K562 (cell line): Measurements from ENCODE around the gene BRCA1. TPM values are rescaled to one million over a fixed set of nuclear protein-coding genes. Genes with fewer than 3 reads are reported as not detected.

Experiments used
- ARID2 ChIP-seq: fragments of 450-650 bp; IDR thresholded peaks from 2 replicates; pipeline ENCODE4 v1.6.1; 2017; ENCODE audit warnings: antibody characterized with exemption, mild to moderate bottlenecking
- CBX2 ChIP-seq: fragments of 200-600 bp; sonication (generic); IDR thresholded peaks from one replicate; pipeline ENCODE4 v1.6.1; 2012; ENCODE audit warnings: mild to moderate bottlenecking, low read length, inconsistent platforms; ENCODE audit not compliant: insufficient read depth, poor library complexity, severe bottlenecking
- DIDO1 ChIP-seq: fragments of 450-650 bp; IDR thresholded peaks from 2 replicates; pipeline ENCODE4 v1.6.1; 2016; ENCODE audit warnings: low read depth, missing biosample characterization, missing genetic modification characterization
- E4F1 ChIP-seq: fragments of 250-450 bp; sonication (Bioruptor Pico); IDR thresholded peaks from 2 replicates; pipeline ENCODE4 v1.5.0; 2021; ENCODE audit warnings: mild to moderate bottlenecking, borderline replicate concordance
- HDAC1 ChIP-seq, 2 experiments: fragments of 450-650 bp; IDR thresholded peaks; 2 replicates each; pipeline ENCODE4 v1.6.1; 2016 to 2017; ENCODE audit warnings: inconsistent platforms in 1 of 2, mild to moderate bottlenecking in 1 of 2, moderate library complexity in 1 of 2
- PHB2 ChIP-seq: fragments of 450-650 bp; IDR thresholded peaks from 2 replicates; pipeline ENCODE4 v1.6.1; 2017; ENCODE audit warnings: low read depth
- RBM22 ChIP-seq: fragments of 200-400 bp; formaldehyde crosslinking; IDR thresholded peaks from 2 replicates; pipeline ENCODE4 v1.6.1; 2018; ENCODE audit warnings: low read length, low read depth; ENCODE audit not compliant: poor library complexity, severe bottlenecking
- STAG1 ChIP-seq: sonication (generic); formaldehyde crosslinking; IDR thresholded peaks from 2 replicates; pipeline ENCODE4 v1.5.0; 2020; ENCODE audit warnings: missing genetic modification reagents, borderline replicate concordance
- polyA plus RNA-seq, 8 experiments: library from polyadenylated mRNA; depleted of rRNA in 4 of 8; stranded (reverse) in 5 of 8; unstranded in 3 of 8; fragments of >200 nt; fragmentation: Nextera tagmentation in 2 of 8; fragmentation: Illumina TruSeq in 1 of 8; extraction: Ambion mirVana in 2 of 8; extraction: Trizol in 1 of 8; gene quantifications; 2 replicates each; pipeline versions ENCODE4 v1.2.1 to v1.2.3, GENCODE V29; 2011 to 2014; ENCODE audit warnings: inconsistent platforms in 1 of 8, missing spikeins in 1 of 8
- total RNA-seq, 7 experiments: library from RNA; depleted of rRNA in 6 of 7; stranded (reverse); fragments of >200 nt in 6 of 7; fragmentation: Illumina TruSeq in 2 of 7; extraction: Trizol in 2 of 7; gene quantifications; 2 replicates each; pipeline versions ENCODE4 v1.2.1 to v1.2.3, GENCODE V29; 2011 to 2021; ENCODE audit warnings: low replicate concordance in 1 of 7
- TF ChIP-seq, protein P1 (sequence below): fragments of 250-450 bp; sonication (Bioruptor Pico); IDR thresholded peaks from 2 replicates; pipeline ENCODE4 v1.8.0; 2021; ENCODE audit warnings: moderate library complexity, mild to moderate bottlenecking, inconsistent platforms
- TF ChIP-seq, protein P2 (sequence below): fragments of 450-650 bp; formaldehyde crosslinking; IDR thresholded peaks from 2 replicates; pipeline ENCODE4 v1.4.0; 2022; ENCODE audit warnings: mild to moderate bottlenecking, moderate library complexity
- TF ChIP-seq, protein P3 (sequence below): sonication (generic); formaldehyde crosslinking; IDR thresholded peaks from 2 replicates; pipeline ENCODE4 v1.8.0; 2022; ENCODE audit warnings: mild to moderate bottlenecking, missing genetic modification reagents
- TF ChIP-seq, protein P4 (sequence below): fragments of 200-800 bp; sonication (Bioruptor generic); IDR thresholded peaks from 2 replicates; pipeline ENCODE4 v1.6.1; 2017; ENCODE audit warnings: missing genetic modification characterization, missing compliant biosample characterization
- TF ChIP-seq, protein P5 (sequence below), 2 experiments: fragments of 450-650 bp; IDR thresholded peaks; 2 replicates each; pipeline ENCODE4 v1.6.1; 2018; ENCODE audit warnings: mild to moderate bottlenecking in 2 of 2, low read depth in 1 of 2; ENCODE audit not compliant: partially characterized antibody in 2 of 2

BRCA1 gene
- total and polyA plus RNA-seq, 9 of the 15 experiments (the other 6 are each of a cell fraction or from before 2014, with no cell fraction given), result 25.9 to 95.3 (median 62.3) TPM

DNA sequence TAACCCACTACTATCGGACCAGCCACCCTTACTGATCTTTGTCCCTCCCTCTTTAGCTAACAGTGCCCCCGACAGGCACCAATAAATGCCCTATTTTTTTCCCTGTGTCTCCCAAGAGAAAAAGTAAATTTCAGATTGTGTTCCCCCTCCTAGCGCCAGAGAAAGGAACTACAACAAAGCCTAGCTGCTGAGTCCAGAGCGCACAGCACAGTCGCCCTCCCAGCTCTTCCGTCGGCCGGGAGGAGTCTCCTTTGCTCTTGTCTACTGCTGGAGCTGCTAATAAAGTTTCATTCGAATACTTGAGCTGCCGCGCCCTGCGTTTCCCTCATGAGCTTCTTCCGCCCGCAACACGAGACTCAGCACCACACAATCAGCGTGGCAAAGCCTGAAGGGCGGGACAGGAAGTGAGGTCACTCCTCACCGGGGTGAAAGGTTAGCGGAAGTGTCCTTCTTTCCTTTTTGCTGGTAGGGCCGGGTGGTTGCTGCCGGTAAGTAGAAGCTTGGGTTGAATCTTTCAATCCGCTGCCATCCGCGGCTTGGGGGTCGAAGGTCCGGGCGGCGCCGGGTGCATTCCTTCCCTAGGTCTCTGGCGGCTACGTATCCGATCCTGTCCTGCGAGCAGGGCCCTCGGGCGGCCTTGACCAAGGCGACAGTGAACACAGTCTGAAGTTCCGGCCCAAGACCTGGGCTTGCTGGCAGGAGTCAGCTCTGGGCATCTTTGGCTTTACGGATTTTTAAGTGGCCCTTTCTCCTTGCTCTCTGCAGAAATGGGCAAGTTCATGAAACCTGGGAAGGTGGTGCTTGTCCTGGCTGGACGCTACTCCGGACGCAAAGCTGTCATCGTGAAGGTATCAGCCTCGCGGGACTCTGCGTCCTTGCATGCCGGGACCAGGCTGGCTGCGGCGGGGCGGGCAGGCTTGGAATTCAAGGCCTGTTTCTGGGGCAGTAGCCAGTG, 126.9 kb downstream of the BRCA1 start, which contains the start of gene RPL27 (continued):
- TF ChIP-seq, protein P1, sequence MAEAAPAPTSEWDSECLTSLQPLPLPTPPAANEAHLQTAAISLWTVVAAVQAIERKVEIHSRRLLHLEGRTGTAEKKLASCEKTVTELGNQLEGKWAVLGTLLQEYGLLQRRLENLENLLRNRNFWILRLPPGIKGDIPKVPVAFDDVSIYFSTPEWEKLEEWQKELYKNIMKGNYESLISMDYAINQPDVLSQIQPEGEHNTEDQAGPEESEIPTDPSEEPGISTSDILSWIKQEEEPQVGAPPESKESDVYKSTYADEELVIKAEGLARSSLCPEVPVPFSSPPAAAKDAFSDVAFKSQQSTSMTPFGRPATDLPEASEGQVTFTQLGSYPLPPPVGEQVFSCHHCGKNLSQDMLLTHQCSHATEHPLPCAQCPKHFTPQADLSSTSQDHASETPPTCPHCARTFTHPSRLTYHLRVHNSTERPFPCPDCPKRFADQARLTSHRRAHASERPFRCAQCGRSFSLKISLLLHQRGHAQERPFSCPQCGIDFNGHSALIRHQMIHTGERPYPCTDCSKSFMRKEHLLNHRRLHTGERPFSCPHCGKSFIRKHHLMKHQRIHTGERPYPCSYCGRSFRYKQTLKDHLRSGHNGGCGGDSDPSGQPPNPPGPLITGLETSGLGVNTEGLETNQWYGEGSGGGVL (CRISPR knock-in tag), result no peak
- TF ChIP-seq STAG1 (0 out of 2 replicates have a peak, but pooled peaks have one; percentile 11), CBX2 (no peak), ARID2 (no peak), RBM22 (peak; percentile 73), DIDO1 (tag) (no peak; the same call in 1 of the 2 replicates), PHB2 (no peak), E4F1 (CRISPR knock-in tag) (no peak), HDAC1 (IDR thresholded peaks at IDR 0.05) (peak in 1 of 2 experiments; percentile 88; a peak in 2 of 4 replicates)
- TF ChIP-seq, protein P2, sequence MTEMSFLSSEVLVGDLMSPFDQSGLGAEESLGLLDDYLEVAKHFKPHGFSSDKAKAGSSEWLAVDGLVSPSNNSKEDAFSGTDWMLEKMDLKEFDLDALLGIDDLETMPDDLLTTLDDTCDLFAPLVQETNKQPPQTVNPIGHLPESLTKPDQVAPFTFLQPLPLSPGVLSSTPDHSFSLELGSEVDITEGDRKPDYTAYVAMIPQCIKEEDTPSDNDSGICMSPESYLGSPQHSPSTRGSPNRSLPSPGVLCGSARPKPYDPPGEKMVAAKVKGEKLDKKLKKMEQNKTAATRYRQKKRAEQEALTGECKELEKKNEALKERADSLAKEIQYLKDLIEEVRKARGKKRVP (CRISPR knock-in tag), result no peak
- TF ChIP-seq, protein P3, sequence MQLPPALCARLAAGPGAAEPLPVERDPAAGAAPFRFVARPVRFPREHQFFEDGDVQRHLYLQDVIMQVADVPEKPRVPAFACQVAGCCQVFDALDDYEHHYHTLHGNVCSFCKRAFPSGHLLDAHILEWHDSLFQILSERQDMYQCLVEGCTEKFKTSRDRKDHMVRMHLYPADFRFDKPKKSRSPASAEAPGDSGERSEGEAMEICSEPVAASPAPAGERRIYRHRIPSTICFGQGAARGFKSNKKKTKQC, result peak; percentile 56; the same call in 1 of the 2 replicates
- TF ChIP-seq, protein P4, sequence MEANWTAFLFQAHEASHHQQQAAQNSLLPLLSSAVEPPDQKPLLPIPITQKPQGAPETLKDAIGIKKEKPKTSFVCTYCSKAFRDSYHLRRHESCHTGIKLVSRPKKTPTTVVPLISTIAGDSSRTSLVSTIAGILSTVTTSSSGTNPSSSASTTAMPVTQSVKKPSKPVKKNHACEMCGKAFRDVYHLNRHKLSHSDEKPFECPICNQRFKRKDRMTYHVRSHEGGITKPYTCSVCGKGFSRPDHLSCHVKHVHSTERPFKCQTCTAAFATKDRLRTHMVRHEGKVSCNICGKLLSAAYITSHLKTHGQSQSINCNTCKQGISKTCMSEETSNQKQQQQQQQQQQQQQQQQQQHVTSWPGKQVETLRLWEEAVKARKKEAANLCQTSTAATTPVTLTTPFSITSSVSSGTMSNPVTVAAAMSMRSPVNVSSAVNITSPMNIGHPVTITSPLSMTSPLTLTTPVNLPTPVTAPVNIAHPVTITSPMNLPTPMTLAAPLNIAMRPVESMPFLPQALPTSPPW, result peak; percentile 69
- TF ChIP-seq, protein P5, sequence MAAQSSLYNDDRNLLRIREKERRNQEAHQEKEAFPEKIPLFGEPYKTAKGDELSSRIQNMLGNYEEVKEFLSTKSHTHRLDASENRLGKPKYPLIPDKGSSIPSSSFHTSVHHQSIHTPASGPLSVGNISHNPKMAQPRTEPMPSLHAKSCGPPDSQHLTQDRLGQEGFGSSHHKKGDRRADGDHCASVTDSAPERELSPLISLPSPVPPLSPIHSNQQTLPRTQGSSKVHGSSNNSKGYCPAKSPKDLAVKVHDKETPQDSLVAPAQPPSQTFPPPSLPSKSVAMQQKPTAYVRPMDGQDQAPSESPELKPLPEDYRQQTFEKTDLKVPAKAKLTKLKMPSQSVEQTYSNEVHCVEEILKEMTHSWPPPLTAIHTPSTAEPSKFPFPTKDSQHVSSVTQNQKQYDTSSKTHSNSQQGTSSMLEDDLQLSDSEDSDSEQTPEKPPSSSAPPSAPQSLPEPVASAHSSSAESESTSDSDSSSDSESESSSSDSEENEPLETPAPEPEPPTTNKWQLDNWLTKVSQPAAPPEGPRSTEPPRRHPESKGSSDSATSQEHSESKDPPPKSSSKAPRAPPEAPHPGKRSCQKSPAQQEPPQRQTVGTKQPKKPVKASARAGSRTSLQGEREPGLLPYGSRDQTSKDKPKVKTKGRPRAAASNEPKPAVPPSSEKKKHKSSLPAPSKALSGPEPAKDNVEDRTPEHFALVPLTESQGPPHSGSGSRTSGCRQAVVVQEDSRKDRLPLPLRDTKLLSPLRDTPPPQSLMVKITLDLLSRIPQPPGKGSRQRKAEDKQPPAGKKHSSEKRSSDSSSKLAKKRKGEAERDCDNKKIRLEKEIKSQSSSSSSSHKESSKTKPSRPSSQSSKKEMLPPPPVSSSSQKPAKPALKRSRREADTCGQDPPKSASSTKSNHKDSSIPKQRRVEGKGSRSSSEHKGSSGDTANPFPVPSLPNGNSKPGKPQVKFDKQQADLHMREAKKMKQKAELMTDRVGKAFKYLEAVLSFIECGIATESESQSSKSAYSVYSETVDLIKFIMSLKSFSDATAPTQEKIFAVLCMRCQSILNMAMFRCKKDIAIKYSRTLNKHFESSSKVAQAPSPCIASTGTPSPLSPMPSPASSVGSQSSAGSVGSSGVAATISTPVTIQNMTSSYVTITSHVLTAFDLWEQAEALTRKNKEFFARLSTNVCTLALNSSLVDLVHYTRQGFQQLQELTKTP (IDR thresholded peaks at IDR 0.05; ENCODE audit: low read depth in 1 of 2, partially characterized antibody in 2 of 2), result peak in 1 of 2 experiments; percentile 82
